ENCODE data around the gene CARS1.

CARS1 gene

GRCh38 chr11:2992997-2993325 lies 64.3 kb downstream of the CARS1 start:
- TF ChIP-seq CTCF (IDR thresholded peaks at IDR 0.05; ENCODE audit: extremely low read depth, insufficient read depth, missing control alignments) = no peak
- no peak for DNase-seq (ENCODE audit: low spot score)
- in situ Hi-C loops (cut with MboI; ENCODE audit: low pct_unique_long_range_greater_than_20kb, low sequenced_read_pairs, unreplicated experiment) = no loop called here

GRCh38 chr11:2992234-2992996 lies 64.8 kb downstream of the CARS1 start, which contains the start of gene NAP1L4:
Gene NAP1L4, minus strand, starts transcription at chr11:2992329. Its CDS starts 13,109 bp downstream, at chr11:2979220.
- in situ Hi-C loops (cut with MboI; ENCODE audit: low pct_unique_long_range_greater_than_20kb, low sequenced_read_pairs, unreplicated experiment) = no loop called here
- no peak for TF ChIP-seq CTCF (IDR thresholded peaks at IDR 0.05; ENCODE audit: extremely low read depth, insufficient read depth, missing control alignments)
- DNase-seq (ENCODE audit: low spot score) = peak; percentile 99

GRCh38 chr11:2991452-2992233 lies 65.6 kb downstream of the CARS1 start:
- TF ChIP-seq CTCF (IDR thresholded peaks at IDR 0.05; ENCODE audit: extremely low read depth, insufficient read depth, missing control alignments) = no peak
- no peak for DNase-seq (ENCODE audit: low spot score)
- in situ Hi-C loops (cut with MboI; ENCODE audit: low pct_unique_long_range_greater_than_20kb, low sequenced_read_pairs, unreplicated experiment) = no loop called here

- peak; percentile 54 for DNase-seq (ENCODE audit: low spot score)
- in situ Hi-C loops (cut with MboI; ENCODE audit: low pct_unique_long_range_greater_than_20kb, low sequenced_read_pairs, unreplicated experiment) = no loop called here
These were observed 66.4 kb downstream of the CARS1 start for GRCh38 chr11:2990617-2991451.

GRCh38 chr11:2989551-2989950 lies 67.7 kb downstream of the CARS1 start:
- in situ Hi-C loops (cut with MboI; ENCODE audit: low pct_unique_long_range_greater_than_20kb, low sequenced_read_pairs, unreplicated experiment) = no loop called here
- no peak for TF ChIP-seq CTCF (IDR thresholded peaks at IDR 0.05; ENCODE audit: extremely low read depth, insufficient read depth, missing control alignments)
- DNase-seq (ENCODE audit: low spot score) = peak; percentile 44

More at GRCh38 chr11:2990617-2991451, 66.4 kb downstream of the CARS1 start:
- no peak for TF ChIP-seq CTCF (IDR thresholded peaks at IDR 0.05; ENCODE audit: extremely low read depth, insufficient read depth, missing control alignments)

GRCh38 chr11:2989006-2989405 lies 68.2 kb downstream of the CARS1 start:
- in situ Hi-C loops (cut with MboI; ENCODE audit: low pct_unique_long_range_greater_than_20kb, low sequenced_read_pairs, unreplicated experiment) = no loop called here
- no peak for DNase-seq (ENCODE audit: low spot score)
- no peak for TF ChIP-seq CTCF (IDR thresholded peaks at IDR 0.05; ENCODE audit: extremely low read depth, insufficient read depth, missing control alignments)

All from GM13977 (cell line).